HCT116 (cell line): ENCODE results near the gene WDPCP. TPM values are rescaled to one million over a fixed set of nuclear protein-coding genes. Genes with fewer than 3 reads are reported as not detected.

Experiments used
- ATAC-seq: fragments of 200-7000 bp; cut with Tn5 transposase; 2 replicates; pipeline ENCODE4 v1.9.1; 2020; ENCODE audit warnings: mild to moderate bottlenecking, moderate library complexity
- BruUV-seq: library from RNA; stranded (reverse); fragments of 400-500 nt; replicated peaks from 2 replicates; lab custom pipeline; 2021; lab: Mats Ljungman, UMichigan
- CTCF ChIA-PET: fragments of 300-600 bp; sonication (Branson Sonifier 250); formaldehyde crosslinking; loops from one replicate; lab custom pipeline; 2021; ENCODE audit warnings: antibody characterized with exemption; lab: Charles Lee
- POLR2A ChIA-PET: fragments of 300-600, 350-600 bp; sonication (Branson Sonifier 250); formaldehyde crosslinking; loops from one replicate; lab custom pipeline; 2021; ENCODE audit warnings: antibody characterized with exemption; lab: Charles Lee
- RAD21 ChIA-PET, 2 experiments: fragments of 300-600 bp; sonication (Branson Sonifier 250); formaldehyde crosslinking; loops; one replicate each; lab custom pipeline; 2023; ENCODE audit warnings: low total read pairs in 2 of 2; ENCODE audit not compliant: uncharacterized antibody in 2 of 2, unreplicated experiment in 2 of 2, low non-redundant PET in 1 of 2; lab: Charles Lee
- DNase-seq: peaks from one replicate; pipeline ENCODE4 v3.0.0-alpha.2; 2010; ENCODE audit warnings: low read depth, low spot score
- H2AFZ ChIP-seq: fragments of 200-600 bp; shearing (Covaris generic), sonication (generic); 2 replicates; pipeline ENCODE4 v1.6.1; 2017; ENCODE audit warnings: low read depth, mixed run types, mixed read lengths, antibody characterized with exemption, low read length; ENCODE audit not compliant: poor library complexity, severe bottlenecking
- H3K27ac ChIP-seq: 2 replicates; pipeline ENCODE4 v1.5.1; 2012; ENCODE audit warnings: low read depth, low read length
- H3K27me3 ChIP-seq: fragments of 200-600 bp; sonication (generic); 2 replicates; pipeline ENCODE4 v1.6.1; 2016; ENCODE audit warnings: mixed run types, low read length, mixed read lengths; ENCODE audit not compliant: insufficient read depth
- H3K36me3 ChIP-seq, 2 experiments: fragments of 200-500 bp in 1 of 2; fragments of 200-600 bp in 1 of 2; sonication (Bioruptor generic) in 1 of 2; sonication (generic) in 1 of 2; 2 replicates each; pipeline versions ENCODE4 v1.5.1 to v1.6.1; 2014 to 2016; ENCODE audit warnings: low read length in 2 of 2, inconsistent platforms in 1 of 2, mixed read lengths in 1 of 2, mixed run types in 1 of 2; ENCODE audit not compliant: insufficient read depth in 2 of 2, control insufficient read depth in 1 of 2
- H3K4me1 ChIP-seq, 2 experiments: fragments of 200-600 bp in 1 of 2; sonication (generic) in 1 of 2; 2 replicates each; pipeline versions ENCODE4 v1.5.1 to v1.6.1; 2012 to 2017; ENCODE audit warnings: low read length in 2 of 2, inconsistent platforms in 1 of 2, mild to moderate bottlenecking in 1 of 2, mixed read lengths in 1 of 2, mixed run types in 1 of 2, moderate library complexity in 1 of 2; ENCODE audit not compliant: insufficient read depth in 2 of 2, control insufficient read depth in 1 of 2
- H3K4me2 ChIP-seq: fragments of 200-600 bp; sonication (generic); 2 replicates; pipeline ENCODE4 v1.6.1; 2017; ENCODE audit warnings: mixed run types, low read length, mixed read lengths
- H3K4me3 ChIP-seq, 2 experiments: fragments of 200-600 bp in 1 of 2; sonication (generic) in 1 of 2; replicated peaks in 1 of 2; 2 replicates each; pipeline ENCODE4 v1.5.1; 2011 to 2016; ENCODE audit warnings: low read length in 2 of 2, control low read depth in 1 of 2, low read depth in 1 of 2, mild to moderate bottlenecking in 1 of 2, mixed read lengths in 1 of 2, mixed run types in 1 of 2
- H3K79me2 ChIP-seq: fragments of 200-600 bp; sonication (generic); 2 replicates; pipeline ENCODE4 v1.6.1; 2017; ENCODE audit warnings: mild to moderate bottlenecking, mixed run types, low read length, moderate library complexity, mixed read lengths; ENCODE audit not compliant: insufficient read depth
- H3K9ac ChIP-seq: fragments of 200-600 bp; sonication (generic); 2 replicates; pipeline ENCODE4 v1.6.1; 2016; ENCODE audit warnings: low read length, mixed read lengths
- H3K9me2 ChIP-seq: fragments of 200-600 bp; sonication (generic), shearing (Covaris generic); 2 replicates; pipeline ENCODE4 v1.6.1; 2017; ENCODE audit warnings: mixed run types, mild to moderate bottlenecking, moderate library complexity; ENCODE audit not compliant: insufficient read depth
- H3K9me3 ChIP-seq, 2 experiments: fragments of 200-500 bp in 1 of 2; fragments of 200-600 bp in 1 of 2; sonication (Bioruptor generic) in 1 of 2; sonication (generic) in 1 of 2; 2 replicates each; pipeline ENCODE4 v1.6.1; 2014 to 2017; ENCODE audit warnings: low read length in 2 of 2, mixed read lengths in 2 of 2, inconsistent platforms in 1 of 2, low read depth in 1 of 2, mild to moderate bottlenecking in 1 of 2, mixed run types in 1 of 2, moderate library complexity in 1 of 2; ENCODE audit not compliant: control insufficient read depth in 1 of 2, insufficient read depth in 1 of 2
- H4K20me1 ChIP-seq: fragments of 200-600 bp; sonication (generic), shearing (Covaris generic); 2 replicates; pipeline ENCODE4 v1.6.1; 2017; ENCODE audit warnings: mixed run types, mild to moderate bottlenecking, moderate library complexity; ENCODE audit not compliant: insufficient read depth
- ATF3 ChIP-seq: IDR thresholded peaks from 2 replicates; pipeline ENCODE4 v1.6.1; 2012
- CEBPB ChIP-seq: IDR thresholded peaks from 2 replicates; pipeline ENCODE4 v1.6.1; 2012; ENCODE audit warnings: low read depth
- EGR1 ChIP-seq: IDR thresholded peaks from 2 replicates; pipeline ENCODE4 v1.6.1; 2012; ENCODE audit warnings: low read depth
- EZH2phosphoT487 ChIP-seq: fragments of 200-600 bp; IDR thresholded peaks from 2 replicates; pipeline ENCODE4 v1.6.1; 2018; ENCODE audit warnings: antibody characterized with exemption, borderline replicate concordance
- FOSL1 ChIP-seq: IDR thresholded peaks from 2 replicates; pipeline ENCODE4 v1.6.1; 2012; ENCODE audit warnings: low read depth
- REST ChIP-seq: IDR thresholded peaks from 2 replicates; pipeline ENCODE4 v1.6.1; 2012; ENCODE audit warnings: low read depth
- SP1 ChIP-seq: IDR thresholded peaks from 2 replicates; pipeline ENCODE4 v1.6.1; 2012; ENCODE audit warnings: low read depth
- SRF ChIP-seq: IDR thresholded peaks from 2 replicates; pipeline ENCODE4 v1.6.1; 2012; ENCODE audit warnings: low read depth
- intact Hi-C: fragments of 100-400 bp; cut with micrococcal nuclease; formaldehyde crosslinking; loops from 2 replicates; pipeline ENCODE4 v1.10.0; 2022
- total RNA-seq: library from RNA; stranded (reverse); gene quantifications from one replicate; pipeline ENCODE4 v1.2.1, GENCODE V29; 2021; ENCODE audit not compliant: unreplicated experiment

Gene WDPCP
- total RNA-seq, 1 experiment from 2014 or later: 4.1 TPM

DNA sequence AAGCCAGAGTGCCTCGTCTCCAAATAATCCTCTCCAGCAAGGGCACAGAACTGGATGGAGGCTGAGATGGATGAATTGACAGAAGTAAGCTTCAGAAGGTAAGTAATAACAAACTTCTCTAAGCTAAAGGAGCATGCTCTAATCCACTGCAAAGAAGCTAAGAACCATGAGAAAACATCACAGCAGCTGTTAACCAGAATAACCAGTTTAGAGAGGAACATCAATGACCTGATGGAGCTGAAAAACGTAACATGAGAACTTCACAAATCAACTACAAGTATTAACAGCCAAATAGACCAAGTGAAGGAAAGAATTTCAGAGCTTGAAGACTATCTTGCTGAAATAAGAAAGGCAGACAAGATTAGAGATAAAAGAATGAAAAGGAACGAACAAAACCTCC is 32.3 kb downstream of the WDPCP start:
- Histone ChIP-seq H3K4me1 (peaks cover 13 to 15% of the 10 kb centered on the region in 2 experiments; a peak in 3 of 4 replicates), H3K9ac (no peak overlapping the region), H3K9me2 (no peaks in the 10 kb centered on the region), H3K27me3 (no peaks in the 10 kb centered on the region), H3K79me2 (no peaks in the 10 kb centered on the region), H3K36me3 (no peaks in the 10 kb centered on the region), H3K4me3 (no peak overlapping the region), H3K4me2 (no peak overlapping the region), H3K9me3 (no peaks in the 10 kb centered on the region), H2AFZ (no peak overlapping the region), H3K27ac (no peak overlapping the region), H4K20me1 (no peaks in the 10 kb centered on the region)
- intact Hi-C loops: no loop called here
- CTCF ChIA-PET: no interaction called here
- TF ChIP-seq ATF3 (no peak), SRF (no peak), SP1 (no peak), EZH2phosphoT487 (no peak), CEBPB (no peak), REST (no peak), FOSL1 (no peak), EGR1 (no peak)
- ATAC-seq: no peak
- DNase-seq: no peak
- RAD21 ChIA-PET: no interaction called here
- POLR2A ChIA-PET: no interaction called here
- BruUV-seq: no TSS peak
